IMR-90 (cell line): Measurements from ENCODE around the gene SRGAP2C. TPM values are rescaled to one million over a fixed set of nuclear protein-coding genes. Genes with fewer than 3 reads are reported as not detected.
"Not testable (repeated sequence)": the region's sequence is repeated elsewhere in the genome, so short reads cannot be mapped to it uniquely, and the experiment has no call there.

ENCODE experiments used
- ATAC-seq: fragments of 200-7000 bp; cut with Tn5 transposase; 2 replicates; pipeline ENCODE4 v1.9.1; 2020; ENCODE audit warnings: low read depth, mild to moderate bottlenecking, moderate library complexity
- BruUV-seq: library from RNA; stranded (reverse); fragments of 400-500 nt; replicated peaks from 2 replicates; lab custom pipeline; 2021; lab: Mats Ljungman, UMichigan
- CTCF ChIA-PET: fragments of 300-600 bp; formaldehyde crosslinking; extraction: SDS; loops from one replicate; lab custom pipeline; 2021; ENCODE audit warnings: antibody characterized with exemption; lab: Yijun Ruan, JAX
- POLR2A ChIA-PET: fragments of 300-600 bp; sonication (Branson Sonifier 250); formaldehyde crosslinking; loops from one replicate; lab custom pipeline; 2022; ENCODE audit warnings: antibody characterized with exemption; ENCODE audit not compliant: unreplicated experiment; lab: Charles Lee
- DNase-seq: peaks from one replicate; pipeline ENCODE4 v3.0.0; 2013
- H2AFZ ChIP-seq: replicated peaks from 2 replicates; pipeline ENCODE3; 2013; ENCODE audit warnings: low read length, mild to moderate bottlenecking; ENCODE audit not compliant: poor library complexity
- H2AK5ac ChIP-seq: 2 replicates; pipeline ENCODE4 v1.6.1; 2013; ENCODE audit warnings: low read depth, low read length, inconsistent platforms
- H2AK9ac ChIP-seq: replicated peaks from 2 replicates; pipeline ENCODE3; 2013; ENCODE audit warnings: mild to moderate bottlenecking, low read depth, low read length, moderate library complexity; ENCODE audit not compliant: poor library complexity
- H2BK120ac ChIP-seq: 2 replicates; pipeline ENCODE4 v1.6.1; 2013; ENCODE audit warnings: low read depth, low read length, inconsistent platforms
- H2BK15ac ChIP-seq: 3 replicates; pipeline ENCODE4 v1.6.1; 2013; ENCODE audit warnings: low read depth, low read length, inconsistent platforms
- H2BK20ac ChIP-seq: 2 replicates; pipeline ENCODE4 v1.6.1; 2013; ENCODE audit warnings: low read depth, mild to moderate bottlenecking, inconsistent platforms, low read length, moderate library complexity
- H2BK5ac ChIP-seq: 2 replicates; pipeline ENCODE4 v1.6.1; 2013; ENCODE audit warnings: mild to moderate bottlenecking, low read depth, low read length, inconsistent platforms; ENCODE audit not compliant: poor library complexity, severe bottlenecking
- H3K14ac ChIP-seq: replicated peaks from 2 replicates; pipeline ENCODE4 v1.6.1; 2013; ENCODE audit warnings: low read depth, low read length, inconsistent platforms
- H3K18ac ChIP-seq: 2 replicates; pipeline ENCODE4 v1.6.1; 2013; ENCODE audit warnings: low read depth, low read length, control low read depth
- H3K23ac ChIP-seq: 2 replicates; pipeline ENCODE4 v1.6.1; 2013; ENCODE audit warnings: low read depth, low read length, inconsistent platforms
- H3K27ac ChIP-seq: 2 replicates; pipeline ENCODE4 v1.5.1; 2013; ENCODE audit warnings: mild to moderate bottlenecking, control low read depth, low read length; ENCODE audit not compliant: insufficient read depth
- H3K27me3 ChIP-seq: 2 replicates; pipeline ENCODE4 v1.6.1; 2013; ENCODE audit warnings: low read length; ENCODE audit not compliant: control insufficient read depth, insufficient read depth
- H3K36me3 ChIP-seq: 2 replicates; pipeline ENCODE4 v1.6.1; 2013; ENCODE audit warnings: low read length, mixed read lengths; ENCODE audit not compliant: control insufficient read depth, insufficient read depth
- H3K4ac ChIP-seq: 2 replicates; pipeline ENCODE4 v1.6.1; 2013; ENCODE audit warnings: low read depth, low read length, inconsistent platforms
- H3K4me1 ChIP-seq: 2 replicates; pipeline ENCODE4 v1.6.1; 2013; ENCODE audit warnings: low read length, mixed read lengths; ENCODE audit not compliant: control insufficient read depth, insufficient read depth
- H3K4me2 ChIP-seq: 2 replicates; pipeline ENCODE4 v1.6.1; 2013; ENCODE audit warnings: low read depth, mild to moderate bottlenecking, control low read depth, low read length, moderate library complexity
- H3K4me3 ChIP-seq: 2 replicates; pipeline ENCODE4 v1.5.1; 2013; ENCODE audit warnings: low read depth, mild to moderate bottlenecking, control low read depth, low read length, moderate library complexity; ENCODE audit not compliant: insufficient read depth
- H3K56ac ChIP-seq: 2 replicates; pipeline ENCODE4 v1.6.1; 2013; ENCODE audit warnings: low read length, inconsistent platforms; ENCODE audit not compliant: insufficient read depth; ENCODE audit errors: extremely low read depth
- H3K79me1 ChIP-seq, 2 experiments: 2 replicates each; pipeline ENCODE4 v1.6.1; 2013; ENCODE audit warnings: low read length in 2 of 2, inconsistent platforms in 1 of 2, low read depth in 1 of 2
- H3K9ac ChIP-seq: 2 replicates; pipeline ENCODE4 v1.6.1; 2013; ENCODE audit warnings: low read depth, low read length, control low read depth
- H3K9me1 ChIP-seq: 2 replicates; pipeline ENCODE4 v1.6.1; 2013; ENCODE audit warnings: low read length, inconsistent platforms; ENCODE audit not compliant: insufficient read depth
- H3K9me3 ChIP-seq: 2 replicates; pipeline ENCODE4 v1.6.1; 2013; ENCODE audit warnings: low read length; ENCODE audit not compliant: control insufficient read depth, insufficient read depth
- H4K20me1 ChIP-seq: 2 replicates; pipeline ENCODE4 v1.6.1; 2013; ENCODE audit warnings: low read length, inconsistent platforms; ENCODE audit not compliant: insufficient read depth
- H4K5ac ChIP-seq: 2 replicates; pipeline ENCODE4 v1.6.1; 2013; ENCODE audit warnings: mild to moderate bottlenecking, low read depth, low read length, control low read depth
- H4K8ac ChIP-seq, 2 experiments: 2 replicates each; pipeline ENCODE4 v1.6.1; 2013; ENCODE audit warnings: low read depth in 2 of 2, low read length in 2 of 2, control low read depth in 1 of 2, inconsistent platforms in 1 of 2
- H4K91ac ChIP-seq: 2 replicates; pipeline ENCODE4 v1.6.1; 2013; ENCODE audit warnings: low read depth, low read length, inconsistent platforms; ENCODE audit not compliant: insufficient read depth
- WGBS, 2 experiments: methylation state at CpG; one replicate each; pipeline versions ENCODE4 v1.1.5 to v1.1.7; 2013; ENCODE audit warnings: missing lambda C conversion rate in 2 of 2; ENCODE audit not compliant: insufficient read length in 1 of 2; ENCODE audit errors: extremely low coverage in 2 of 2; 5-methylcytosine and 5-hydroxymethylcytosine counted together
- dilution Hi-C: fragments of 300-500 bp; cut with HindIII; formaldehyde crosslinking; loops from one replicate; pipeline ENCODE4 v1.14.3; 2018; ENCODE audit warnings: low sequenced_read_pairs; ENCODE audit not compliant: unreplicated experiment
- in situ Hi-C: fragments of 300-500 bp; cut with MboI; formaldehyde crosslinking; loops from 3 replicates; pipeline ENCODE4 v1.14.3; 2019; ENCODE audit warnings: low sequenced_read_pairs, inconsistent platforms, mixed read lengths
- intact Hi-C: fragments of 100-400 bp; cut with micrococcal nuclease; formaldehyde crosslinking; loops from 2 replicates; pipeline ENCODE4 v1.10.0; 2022
- polyA plus RNA-seq, 3 experiments: library from polyadenylated mRNA; depleted of rRNA; stranded (reverse); fragments of >200 nt; gene quantifications; 2 replicates each; pipeline ENCODE4 v1.2.3, GENCODE V29; 2012; ENCODE audit warnings: low replicate concordance in 1 of 3
- total RNA-seq: library from RNA; depleted of rRNA; stranded (reverse); fragments of >200 nt; gene quantifications from 2 replicates; pipeline ENCODE4 v1.2.3, GENCODE V29; 2012

Gene SRGAP2C
- total and polyA plus RNA-seq, 2 of the 4 experiments (the other 2 are of a cell fraction) = 5.6 to 12.7 TPM

DNA sequence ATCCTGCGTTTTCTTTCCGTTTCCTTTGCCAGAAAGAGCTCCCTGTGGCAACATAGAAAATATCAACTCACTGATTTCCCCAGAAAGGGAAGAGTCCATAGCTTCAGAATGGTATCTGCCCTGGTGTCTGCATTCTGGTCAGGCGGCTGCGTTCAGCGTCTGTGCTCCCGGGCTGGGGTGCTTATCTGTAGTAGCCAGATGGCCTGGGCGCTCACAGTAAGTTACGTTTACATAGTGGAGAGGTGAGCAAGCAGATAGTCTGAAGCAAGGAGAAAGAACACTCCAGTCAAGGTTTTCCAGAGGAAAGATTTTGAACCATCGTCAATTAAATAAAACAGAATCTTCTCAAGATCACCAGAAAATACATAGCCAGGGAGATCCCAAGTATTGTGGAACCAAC, 28.7 kb downstream of the SRGAP2C start:
- H3K18ac ChIP-seq, CTCF ChIA-PET, BruUV-seq: not testable (repeated sequence)

DNA sequence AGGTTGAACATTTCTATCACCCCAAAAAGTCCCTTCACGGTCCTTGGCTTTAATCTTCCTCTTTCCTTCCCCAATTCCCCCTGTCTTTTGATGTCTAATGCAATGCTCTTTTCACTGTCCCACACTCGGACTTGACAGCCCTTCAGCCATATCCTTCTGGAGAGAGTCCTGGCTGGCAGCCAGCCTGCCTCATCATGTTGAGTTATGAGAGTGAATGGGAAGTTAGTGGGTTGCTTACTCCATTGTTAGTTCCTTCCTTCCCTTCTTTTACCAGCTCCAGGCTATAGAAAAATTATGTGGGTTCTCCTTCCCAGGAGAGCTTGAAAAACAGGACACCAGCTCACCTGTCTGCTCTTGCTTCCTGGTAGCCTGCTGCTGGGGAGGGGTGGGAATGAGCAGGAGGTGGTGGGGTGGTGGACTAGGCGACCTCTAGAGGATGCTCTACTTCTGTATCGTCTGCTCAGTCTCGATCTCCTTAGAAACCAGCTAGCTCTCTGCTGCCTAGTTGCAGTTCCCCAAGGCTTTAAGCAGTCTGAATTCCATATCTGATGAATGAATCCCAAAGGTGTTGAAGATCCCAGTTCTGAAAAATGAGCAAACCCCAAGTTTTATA, 29.9 kb downstream of the SRGAP2C start:
- H3K4me2 ChIP-seq, DNase-seq, H3K56ac ChIP-seq, H3K4me3 ChIP-seq, H3K9me1 ChIP-seq, H3K14ac ChIP-seq, H3K18ac ChIP-seq, H2BK15ac ChIP-seq, H3K9me3 ChIP-seq, intact Hi-C loops, H2AK5ac ChIP-seq, H2BK120ac ChIP-seq, H4K20me1 ChIP-seq, H3K79me1 ChIP-seq, H4K5ac ChIP-seq, H4K91ac ChIP-seq, H3K4ac ChIP-seq, H2AFZ ChIP-seq, H3K27ac ChIP-seq, H3K23ac ChIP-seq, H2AK9ac ChIP-seq, in situ Hi-C loops, H3K4me1 ChIP-seq, H3K9ac ChIP-seq, H2BK20ac ChIP-seq, H2BK5ac ChIP-seq, dilution Hi-C loops, CTCF ChIA-PET, POLR2A ChIA-PET, H4K8ac ChIP-seq, H3K36me3 ChIP-seq, BruUV-seq, H3K27me3 ChIP-seq: not testable (repeated sequence)
- peak; percentile 31 for ATAC-seq
- WGBS, 2 experiments = no CpG with 5 or more reads among the region's 5 CpGs

More for the DNA sequence above, 28.7 kb downstream of the SRGAP2C start:
- H3K36me3 ChIP-seq, dilution Hi-C loops, H4K91ac ChIP-seq, H2BK120ac ChIP-seq, H2AK5ac ChIP-seq, H2AK9ac ChIP-seq, H3K79me1 ChIP-seq, H3K56ac ChIP-seq, H4K20me1 ChIP-seq, H3K9ac ChIP-seq, H2AFZ ChIP-seq, H4K8ac ChIP-seq, H2BK20ac ChIP-seq, H3K27ac ChIP-seq, H3K9me1 ChIP-seq, H3K4me3 ChIP-seq, H2BK15ac ChIP-seq, in situ Hi-C loops, H4K5ac ChIP-seq, H3K23ac ChIP-seq, H3K14ac ChIP-seq, H3K4me2 ChIP-seq, H3K27me3 ChIP-seq, H3K9me3 ChIP-seq, POLR2A ChIA-PET, intact Hi-C loops, ATAC-seq, H3K4ac ChIP-seq, H3K4me1 ChIP-seq, H2BK5ac ChIP-seq: not testable (repeated sequence)
- no CpG with 5 or more reads among the region's 9 CpGs for WGBS, 2 experiments
- DNase-seq = peak; percentile 12
